MM.1S (cell line): ENCODE measurements around the gene MRPL17.

Source experiments
- EZH2 ChIP-seq: fragments of 300-600 bp; sonication (generic); optimal IDR thresholded peaks from 2 replicates; pipeline ENCODE3; 2017; ENCODE audit warnings: low read depth, mild to moderate bottlenecking, antibody characterized with exemption, low read length, mixed read lengths
- TF ChIP-seq, protein P1 (sequence below): fragments of 300-600 bp; sonication (generic); IDR thresholded peaks from 2 replicates; pipeline ENCODE4 v1.5.1; 2016; ENCODE audit warnings: antibody characterized with exemption, low read length, mixed read lengths

DNA sequence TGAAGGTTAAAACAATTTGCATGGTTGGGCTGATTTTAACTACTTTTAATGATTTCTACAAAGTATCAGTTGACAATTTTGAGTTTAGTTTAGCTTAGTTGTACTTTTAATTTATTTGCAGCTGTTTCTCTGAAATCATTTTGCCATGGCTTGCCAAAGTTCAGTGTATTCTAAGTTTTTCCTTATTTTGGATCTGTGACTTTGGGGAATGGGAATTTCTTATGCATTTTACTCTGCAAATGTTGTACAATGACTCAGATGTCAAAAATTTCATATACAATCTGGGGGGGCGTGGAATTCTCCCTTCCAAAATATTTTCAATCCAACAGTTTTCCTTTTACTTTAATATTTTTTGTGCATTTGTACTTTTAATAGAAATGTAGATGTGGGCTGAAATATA lies 18.6 kb downstream of the MRPL17 start:
- TF ChIP-seq, protein P1, sequence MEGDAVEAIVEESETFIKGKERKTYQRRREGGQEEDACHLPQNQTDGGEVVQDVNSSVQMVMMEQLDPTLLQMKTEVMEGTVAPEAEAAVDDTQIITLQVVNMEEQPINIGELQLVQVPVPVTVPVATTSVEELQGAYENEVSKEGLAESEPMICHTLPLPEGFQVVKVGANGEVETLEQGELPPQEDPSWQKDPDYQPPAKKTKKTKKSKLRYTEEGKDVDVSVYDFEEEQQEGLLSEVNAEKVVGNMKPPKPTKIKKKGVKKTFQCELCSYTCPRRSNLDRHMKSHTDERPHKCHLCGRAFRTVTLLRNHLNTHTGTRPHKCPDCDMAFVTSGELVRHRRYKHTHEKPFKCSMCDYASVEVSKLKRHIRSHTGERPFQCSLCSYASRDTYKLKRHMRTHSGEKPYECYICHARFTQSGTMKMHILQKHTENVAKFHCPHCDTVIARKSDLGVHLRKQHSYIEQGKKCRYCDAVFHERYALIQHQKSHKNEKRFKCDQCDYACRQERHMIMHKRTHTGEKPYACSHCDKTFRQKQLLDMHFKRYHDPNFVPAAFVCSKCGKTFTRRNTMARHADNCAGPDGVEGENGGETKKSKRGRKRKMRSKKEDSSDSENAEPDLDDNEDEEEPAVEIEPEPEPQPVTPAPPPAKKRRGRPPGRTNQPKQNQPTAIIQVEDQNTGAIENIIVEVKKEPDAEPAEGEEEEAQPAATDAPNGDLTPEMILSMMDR = no peak
- TF ChIP-seq EZH2 = no peak
